MCF 10A (cell line): Measurements from ENCODE around the gene TMEM217. TPM values are rescaled to one million over a fixed set of nuclear protein-coding genes. Genes with fewer than 3 reads are reported as not detected.

Experiments
- BruUV-seq: library from RNA; stranded (reverse); fragments of 400-500 nt; replicated peaks from 2 replicates; lab custom pipeline; 2021; lab: Mats Ljungman, UMichigan
- CTCF ChIA-PET: fragments of 300-600 bp; sonication (Branson Sonifier 250); formaldehyde crosslinking; extraction: SDS; loops from one replicate; lab custom pipeline; 2021; ENCODE audit warnings: antibody characterized with exemption, inconsistent platforms; lab: Yijun Ruan, JAX
- POLR2A ChIA-PET: fragments of 300-600, 350-650 bp; sonication (Branson Sonifier 250); formaldehyde crosslinking; extraction: SDS; loops from one replicate; lab custom pipeline; 2020; ENCODE audit warnings: antibody characterized with exemption, inconsistent platforms; lab: Yijun Ruan, JAX
- DNase-seq: peaks from one replicate; pipeline ENCODE4 v3.0.0-alpha.2; 2018; ENCODE audit not compliant: unreplicated experiment
- H3K27ac Mint-ChIP-seq: one replicate; pipeline ENCODE4 v1.8.0; 2022; ENCODE audit warnings: mild to moderate bottlenecking, low read depth, mixed read lengths; ENCODE audit not compliant: unreplicated experiment
- H3K27me3 Mint-ChIP-seq: one replicate; pipeline ENCODE4 v1.8.0; 2022; ENCODE audit warnings: mixed read lengths; ENCODE audit not compliant: insufficient read depth, unreplicated experiment
- H3K36me3 Mint-ChIP-seq: one replicate; pipeline ENCODE4 v1.8.0; 2022; ENCODE audit warnings: mild to moderate bottlenecking, moderate library complexity, mixed read lengths; ENCODE audit not compliant: insufficient read depth, unreplicated experiment
- H3K4me1 Mint-ChIP-seq: one replicate; pipeline ENCODE4 v1.8.0; 2022; ENCODE audit warnings: mixed read lengths; ENCODE audit not compliant: insufficient read depth, unreplicated experiment
- H3K4me3 Mint-ChIP-seq: one replicate; pipeline ENCODE4 v1.8.0; 2022; ENCODE audit warnings: mild to moderate bottlenecking, moderate library complexity, mixed read lengths; ENCODE audit not compliant: unreplicated experiment
- H3K9me3 Mint-ChIP-seq: one replicate; pipeline ENCODE4 v1.8.0; 2022; ENCODE audit warnings: mixed read lengths; ENCODE audit not compliant: unreplicated experiment
- CTCF ChIP-seq: fragments of 200-600 bp; IDR thresholded peaks from one replicate; pipeline ENCODE4 v1.8.0; 2022; ENCODE audit warnings: antibody characterized with exemption, mild to moderate bottlenecking; ENCODE audit not compliant: unreplicated experiment
- intact Hi-C: fragments of 100-400 bp; cut with micrococcal nuclease; formaldehyde crosslinking; loops from 2 replicates; pipeline ENCODE4 v1.14.1; 2022
- total RNA-seq: library from RNA; stranded (reverse); gene quantifications from 2 replicates; pipeline ENCODE4 v1.2.3, GENCODE V29; 2022

TMEM217 gene
- total RNA-seq, 1 experiment from 2014 or later = 3.2 TPM

GRCh38 chr6:37174515-37175331 lies 83.2 kb downstream of the TMEM217 start:
- no peak for TF ChIP-seq CTCF
- no TSS peak for BruUV-seq
- Mint-ChIP-seq H3K9me3 (no peaks in the 10 kb centered on the region), H3K27ac (no peak overlapping the region), H3K36me3 (peaks cover 34% of the 10 kb centered on the region), H3K4me3 (no peak overlapping the region), H3K27me3 (no peaks in the 10 kb centered on the region), H3K4me1 (peaks cover 10% of the 10 kb centered on the region)
- intact Hi-C loops = no loop called here
- POLR2A ChIA-PET = interaction anchor here (7.9 kb wide), 1 partner anchor 154 kb away, joined by 117 read pairs; no protein-coding TSS in a partner anchor
- DNase-seq = no peak
- CTCF ChIA-PET = interaction anchor here (1.1 to 10.9 kb wide), 4 partner anchors 30 to 289 kb away, joined by 4 to 359 read pairs (median 32); partner anchors contain the start of gene C6orf89

- no peak for TF ChIP-seq CTCF
- H3K27me3 Mint-ChIP-seq = no peaks in the 10 kb centered on the region
- no peaks in the 10 kb centered on the region for H3K9me3 Mint-ChIP-seq
- no peak overlapping the region for H3K4me3 Mint-ChIP-seq
- BruUV-seq = no TSS peak
- ChIA-PET POLR2A (interaction anchor here (1.1 to 7.9 kb wide), 3 partner anchors 116 to 154 kb away, joined by 3 to 117 read pairs (median 111); no protein-coding TSS in a partner anchor), CTCF (interaction anchor here (1.5 to 10.9 kb wide), 5 partner anchors 25 to 289 kb away, joined by 3 to 359 read pairs (median 57); partner anchors contain the start of gene C6orf89)
- peaks cover 34% of the 10 kb centered on the region for H3K36me3 Mint-ChIP-seq
- H3K27ac Mint-ChIP-seq = no peak overlapping the region
- DNase-seq = no peak
- peaks cover 10% of the 10 kb centered on the region for H3K4me1 Mint-ChIP-seq
- intact Hi-C loops = no loop called here
These were observed 83.8 kb downstream of the TMEM217 start for GRCh38 chr6:37174196-37174514.

GRCh38 chr6:37173493-37174195 lies 84.3 kb downstream of the TMEM217 start:
- H3K4me3 Mint-ChIP-seq = no peak overlapping the region
- H3K4me1 Mint-ChIP-seq = peaks cover 10% of the 10 kb centered on the region
- TF ChIP-seq CTCF = no peak
- CTCF ChIA-PET = interaction anchor here (0.5 to 10.9 kb wide), 10 partner anchors 8 to 414 kb away, joined by 3 to 359 read pairs (median 6); partner anchors contain the start of gene C6orf89
- DNase-seq = no peak
- intact Hi-C loops = loop anchor here (2.0 kb wide), 1 partner anchor 289 kb away; the partner anchor contains the start of gene C6orf89
- BruUV-seq = no TSS peak
- H3K36me3 Mint-ChIP-seq = peaks cover 34% of the 10 kb centered on the region
- H3K27ac Mint-ChIP-seq = no peak overlapping the region
- no peaks in the 10 kb centered on the region for H3K27me3 Mint-ChIP-seq
- POLR2A ChIA-PET = interaction anchor here (0.7 to 7.9 kb wide), 6 partner anchors 86 to 187 kb away, joined by 3 to 117 read pairs (median 26); partner anchors contain the start of gene MTCH1
- H3K9me3 Mint-ChIP-seq = no peaks in the 10 kb centered on the region
